Thymus (tissue), 11 donors: ENCODE results near the gene ZNF710. TPM values are rescaled to one million over a fixed set of nuclear protein-coding genes. Genes with fewer than 3 reads are reported as not detected.
A peak's percentile ranks its signal among the peaks of the same experiment; 100 is the strongest.
"Not testable (repeated sequence)": the region's sequence is repeated elsewhere in the genome, so short reads cannot be mapped to it uniquely, and the experiment has no call there.

ENCODE experiments used
- DNase-seq, 9 donors: peaks; one replicate each; pipeline ENCODE4 v3.0.0-alpha.2; 2013; ENCODE audit warnings: low spot score in 9 of 9, low read depth in 6 of 9, missing footprints in 1 of 9
- H3K27ac ChIP-seq, 2 donors: one replicate each; pipeline ENCODE4 v1.5.1; 2013; ENCODE audit warnings: control low read depth in 1 of 2, low read depth in 1 of 2, low read length in 1 of 2, mild to moderate bottlenecking in 1 of 2, moderate library complexity in 1 of 2
- H3K27me3 ChIP-seq, 2 donors: one replicate each; pipeline ENCODE4 v1.5.1; 2013; ENCODE audit warnings: low read length in 1 of 2; ENCODE audit not compliant: control insufficient read depth in 2 of 2, insufficient read depth in 1 of 2
- H3K36me3 ChIP-seq, 2 donors: one replicate each; pipeline ENCODE4 v1.5.1; 2013; ENCODE audit warnings: low read length in 1 of 2, mild to moderate bottlenecking in 1 of 2, moderate library complexity in 1 of 2; ENCODE audit not compliant: control insufficient read depth in 2 of 2, insufficient read depth in 2 of 2
- H3K4me1 ChIP-seq, 2 donors: one replicate each; pipeline ENCODE4 v1.5.1; 2013; ENCODE audit warnings: low read length in 2 of 2; ENCODE audit not compliant: control insufficient read depth in 2 of 2, insufficient read depth in 2 of 2
- H3K4me3 ChIP-seq, 2 donors: one replicate each; pipeline ENCODE4 v1.5.1; 2013; ENCODE audit warnings: low read length in 2 of 2, control low read depth in 1 of 2, mild to moderate bottlenecking in 1 of 2
- H3K9me3 ChIP-seq, 2 donors: one replicate each; pipeline ENCODE4 v1.5.1; 2013; ENCODE audit warnings: low read length in 1 of 2, mild to moderate bottlenecking in 1 of 2; ENCODE audit not compliant: control insufficient read depth in 2 of 2, insufficient read depth in 1 of 2
- WGBS: extraction: QIAGEN DNeasy Blood & Tissue Kit; methylation state at CpG from one replicate; pipeline ENCODE4 v1.1.7; 2013; 5-methylcytosine and 5-hydroxymethylcytosine counted together
- polyA plus RNA-seq: library from polyadenylated mRNA; stranded (reverse); fragments of 200-250 nt; gene quantifications from one replicate; pipeline ENCODE4 v1.2.3, GENCODE V29; 2013
- total RNA-seq: library from RNA; stranded (reverse); fragments of 120-200 nt; gene quantifications from one replicate; pipeline ENCODE4 v1.2.4, GENCODE V29; 2013
- donor health status: healthy.

The ZNF710 gene
- total and polyA plus RNA-seq, 2 donors: 12.5 to 21.9 TPM

DNA sequence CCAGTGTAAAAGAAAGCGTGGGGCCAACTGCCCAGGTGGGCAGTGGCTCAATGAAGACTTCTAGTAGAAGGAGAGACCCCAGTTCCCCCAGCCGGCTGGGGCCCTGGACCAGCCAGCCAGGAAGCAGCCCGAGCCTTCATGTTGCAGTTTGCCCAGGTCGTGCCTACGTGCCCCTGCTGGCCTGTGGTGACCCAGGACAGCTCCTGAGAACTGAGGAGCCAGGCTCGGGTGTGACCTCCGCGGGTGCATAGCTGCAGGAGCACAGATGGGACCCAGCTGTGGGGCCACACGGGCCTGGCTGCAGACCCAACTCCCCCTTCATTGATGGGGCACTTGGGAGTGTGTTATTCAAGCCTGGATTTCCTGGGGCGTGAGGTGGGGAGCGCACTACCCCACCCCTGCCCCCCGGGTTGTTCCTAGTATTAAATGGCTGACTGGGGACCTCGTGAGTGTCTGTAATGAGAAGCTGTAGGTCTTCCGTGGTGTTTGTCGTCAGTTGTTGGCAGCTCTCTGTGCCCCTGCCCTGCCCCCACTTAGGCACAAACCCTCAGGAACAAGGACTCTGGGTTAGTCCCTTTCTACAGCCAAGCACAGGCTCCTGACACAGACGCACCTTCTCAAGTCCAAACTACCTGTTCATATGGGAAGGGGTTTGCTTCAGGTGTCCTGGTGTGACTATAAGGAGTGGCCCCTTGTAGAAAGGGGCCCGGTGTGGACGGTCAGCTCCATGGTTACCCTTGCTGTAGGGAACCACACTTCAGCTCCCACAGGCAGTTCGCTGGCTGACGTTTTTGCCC is 62.0 kb downstream of the ZNF710 start:
- H3K9me3 ChIP-seq: peaks cover 0 to 6% of the 10 kb centered on the region in 2 donors
- no peak overlapping the region for H3K4me3 ChIP-seq
- H3K4me1 ChIP-seq: peaks cover 12 to 76% of the 10 kb centered on the region in 2 donors
- 88% methylated on average over 20 of the region's 20 CpGs for WGBS
- no peaks in the 10 kb centered on the region for H3K27me3 ChIP-seq
- H3K36me3 ChIP-seq: peaks cover 12 to 14% of the 10 kb centered on the region in 2 donors
- peak in 1 of 9 donors; percentile 35 for DNase-seq
- peak overlapping the region; percentile 25 to 96 for H3K27ac ChIP-seq

DNA sequence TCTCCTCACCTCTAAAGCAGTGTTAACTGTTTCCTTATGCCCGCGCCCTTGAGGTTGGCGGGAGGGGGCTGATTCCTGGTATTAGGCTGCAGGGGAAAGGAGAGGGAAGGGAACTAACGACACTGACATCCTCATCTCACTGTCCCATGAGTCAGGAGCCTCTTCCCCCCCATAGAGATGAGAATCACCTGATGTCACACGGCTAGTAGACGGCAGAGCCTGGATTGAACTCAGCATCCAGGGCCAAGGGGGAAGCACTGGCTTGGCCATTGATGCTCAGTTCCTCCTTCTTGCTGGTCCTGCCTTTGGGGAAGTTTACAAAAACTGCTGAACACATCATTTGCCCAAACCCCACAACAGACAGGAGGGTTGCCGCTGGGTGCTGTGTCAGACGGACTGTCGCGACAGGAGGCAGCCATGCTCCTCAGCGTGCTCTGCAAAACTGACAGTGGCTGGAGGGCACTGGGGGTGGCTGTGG is 62.7 kb downstream of the ZNF710 start:
- Histone ChIP-seq H3K36me3 (peaks cover 13 to 19% of the 10 kb centered on the region in 2 donors), H3K9me3 (peaks cover 0 to 3% of the 10 kb centered on the region in 2 donors), H3K27me3 (no peaks in the 10 kb centered on the region), H3K4me1 (peaks cover 12 to 69% of the 10 kb centered on the region in 2 donors), H3K27ac (peak overlapping the region in 1 of 2 donors; percentile 96), H3K4me3 (no peak overlapping the region)
- WGBS: 76% methylated on average over 11 of the region's 11 CpGs
- DNase-seq: peak in 1 of 9 donors; percentile 46

DNA sequence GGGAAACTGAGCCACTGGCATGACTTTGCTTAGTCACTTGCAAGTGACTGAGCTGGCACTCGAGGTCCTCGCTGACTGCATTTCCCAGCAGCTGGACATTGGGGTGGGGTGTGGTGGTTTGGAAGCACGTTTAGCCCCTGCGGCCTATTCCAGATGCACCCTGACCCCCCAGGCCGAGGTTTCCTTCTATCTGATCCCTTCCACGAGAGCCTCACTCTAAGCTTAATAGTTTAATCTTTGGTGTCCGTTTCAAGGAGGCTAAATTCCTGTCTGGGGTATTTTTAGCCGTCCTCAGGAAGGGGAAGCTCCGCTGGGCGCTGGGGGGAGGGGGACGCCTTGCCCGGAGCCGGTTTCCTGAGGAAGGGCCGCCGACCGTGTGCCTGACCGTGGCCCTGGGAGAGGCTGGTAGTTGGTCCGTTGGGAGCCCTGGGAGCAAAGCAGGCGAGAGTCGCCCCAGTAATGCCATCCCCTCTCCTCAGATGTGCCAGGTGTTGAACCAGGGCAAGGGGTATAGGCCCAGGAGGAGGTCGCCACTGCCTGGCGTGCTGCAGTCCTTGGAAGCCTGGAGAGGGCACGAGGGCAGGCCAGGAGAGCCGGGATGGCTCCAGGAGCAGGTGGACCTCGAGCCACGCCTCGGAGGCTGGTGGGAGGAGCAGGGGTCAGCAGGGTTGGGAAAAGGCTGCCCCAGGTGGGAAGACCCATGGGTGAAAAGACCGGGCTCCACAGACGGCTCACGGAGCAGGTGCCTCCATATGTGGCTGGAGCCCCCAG is 64.0 kb downstream of the ZNF710 start:
- H3K27me3 ChIP-seq: no peaks in the 10 kb centered on the region
- no peaks in the 10 kb centered on the region for H3K9me3 ChIP-seq
- H3K27ac ChIP-seq: peak overlapping the region; percentile 43 to 72
- DNase-seq: peak in 1 of 9 donors; percentile 28
- WGBS: 57% methylated on average over 30 of the region's 30 CpGs
- H3K4me1 ChIP-seq: peaks cover 7 to 56% of the 10 kb centered on the region in 2 donors
- H3K4me3 ChIP-seq: no peak overlapping the region
- H3K36me3 ChIP-seq: peaks cover 13 to 21% of the 10 kb centered on the region in 2 donors

DNA sequence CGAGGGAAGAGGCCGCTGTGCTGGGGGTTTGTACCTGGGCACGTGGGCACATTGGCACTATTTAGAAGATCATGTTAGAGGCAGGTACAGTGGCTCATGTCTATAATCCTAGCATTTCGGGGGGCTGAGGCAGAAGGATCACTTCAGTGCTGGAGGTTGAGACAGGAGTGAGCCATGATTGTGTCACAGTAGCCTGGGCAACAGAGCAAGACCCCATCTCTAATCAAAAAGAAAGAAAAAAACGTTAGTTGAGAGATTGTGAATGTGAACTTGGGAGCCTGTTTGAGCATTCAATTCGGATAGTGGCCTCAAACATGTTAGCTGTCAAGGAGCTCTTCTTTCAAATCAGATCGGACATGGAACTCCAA is 64.5 kb downstream of the ZNF710 start:
- H3K4me1 ChIP-seq: peaks cover 7 to 51% of the 10 kb centered on the region in 2 donors

DNA sequence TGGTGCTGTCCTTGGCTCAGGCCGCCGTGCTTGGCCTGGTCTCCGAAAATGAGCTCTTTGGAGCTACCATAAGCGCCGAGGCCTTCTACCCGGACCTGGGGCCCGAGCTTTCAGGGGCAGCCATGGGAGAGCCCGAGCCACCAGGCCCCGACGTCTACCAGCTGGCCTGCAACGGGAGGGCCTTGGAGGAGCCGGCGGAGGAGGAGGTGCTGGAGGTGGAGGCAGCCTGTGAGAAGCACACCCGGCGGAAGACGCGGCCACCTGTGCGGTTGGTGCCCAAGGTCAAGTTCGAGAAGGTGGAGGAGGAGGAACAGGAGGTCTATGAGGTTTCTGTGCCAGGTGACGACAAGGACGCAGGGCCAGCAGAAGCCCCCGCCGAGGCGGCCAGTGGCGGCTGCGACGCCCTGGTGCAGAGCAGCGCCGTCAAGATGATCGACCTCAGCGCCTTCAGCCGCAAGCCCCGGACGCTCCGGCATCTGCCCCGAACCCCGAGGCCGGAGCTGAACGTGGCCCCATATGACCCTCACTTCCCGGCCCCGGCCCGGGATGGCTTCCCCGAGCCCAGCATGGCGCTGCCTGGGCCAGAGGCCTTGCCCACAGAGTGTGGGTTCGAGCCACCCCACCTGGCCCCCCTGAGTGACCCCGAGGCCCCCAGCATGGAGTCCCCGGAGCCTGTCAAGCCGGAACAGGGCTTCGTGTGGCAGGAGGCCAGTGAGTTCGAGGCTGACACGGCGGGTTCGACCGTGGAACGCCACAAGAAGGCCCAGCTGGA is 66.2 kb downstream of the ZNF710 start:
- peaks cover 17 to 23% of the 10 kb centered on the region in 2 donors for H3K36me3 ChIP-seq
- WGBS: 98% methylated on average over 55 of the region's 55 CpGs
- H3K27ac ChIP-seq: no peak overlapping the region
- peaks cover 2 to 34% of the 10 kb centered on the region in 2 donors for H3K4me1 ChIP-seq
- no peak overlapping the region for H3K4me3 ChIP-seq
- no peak for DNase-seq
- no peaks in the 10 kb centered on the region for H3K9me3 ChIP-seq
- H3K27me3 ChIP-seq: no peaks in the 10 kb centered on the region

More for the DNA sequence above, 64.5 kb downstream of the ZNF710 start:
- no peak for DNase-seq
- Histone ChIP-seq H3K27me3 (no peaks in the 10 kb centered on the region), H3K4me3 (no peak overlapping the region), H3K36me3 (peaks cover 13 to 21% of the 10 kb centered on the region in 2 donors), H3K9me3 (no peaks in the 10 kb centered on the region), H3K27ac (peak overlapping the region in 1 of 2 donors; percentile 72)
- WGBS: 95% methylated on average over 7 of the region's 7 CpGs

DNA sequence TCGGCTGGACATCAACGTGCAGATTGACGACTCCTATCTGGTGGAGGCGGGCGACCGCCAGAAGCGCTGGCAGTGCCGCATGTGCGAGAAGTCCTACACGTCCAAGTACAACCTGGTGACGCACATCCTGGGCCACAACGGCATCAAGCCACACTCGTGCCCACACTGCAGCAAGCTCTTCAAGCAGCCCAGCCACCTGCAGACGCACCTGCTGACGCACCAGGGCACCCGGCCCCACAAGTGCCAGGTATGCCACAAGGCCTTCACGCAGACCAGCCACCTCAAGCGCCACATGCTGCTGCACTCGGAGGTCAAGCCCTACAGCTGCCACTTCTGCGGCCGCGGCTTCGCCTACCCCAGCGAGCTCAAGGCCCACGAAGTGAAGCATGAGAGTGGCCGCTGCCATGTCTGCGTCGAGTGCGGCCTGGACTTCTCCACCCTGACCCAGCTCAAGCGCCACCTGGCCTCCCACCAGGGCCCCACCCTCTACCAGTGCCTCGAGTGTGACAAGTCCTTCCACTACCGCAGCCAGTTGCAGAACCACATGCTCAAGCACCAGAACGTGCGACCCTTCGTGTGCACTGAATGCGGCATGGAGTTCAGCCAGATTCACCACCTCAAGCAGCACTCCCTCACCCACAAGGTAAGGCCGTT is 67.0 kb downstream of the ZNF710 start:
- 97% methylated on average over 37 of the region's 37 CpGs for WGBS
- H3K4me1 ChIP-seq: peaks cover 2 to 26% of the 10 kb centered on the region in 2 donors
- H3K27ac ChIP-seq: no peak overlapping the region
- no peak overlapping the region for H3K4me3 ChIP-seq
- H3K36me3 ChIP-seq: peaks cover 24 to 27% of the 10 kb centered on the region in 2 donors
- no peaks in the 10 kb centered on the region for H3K9me3 ChIP-seq
- no peaks in the 10 kb centered on the region for H3K27me3 ChIP-seq
- no peak for DNase-seq

DNA sequence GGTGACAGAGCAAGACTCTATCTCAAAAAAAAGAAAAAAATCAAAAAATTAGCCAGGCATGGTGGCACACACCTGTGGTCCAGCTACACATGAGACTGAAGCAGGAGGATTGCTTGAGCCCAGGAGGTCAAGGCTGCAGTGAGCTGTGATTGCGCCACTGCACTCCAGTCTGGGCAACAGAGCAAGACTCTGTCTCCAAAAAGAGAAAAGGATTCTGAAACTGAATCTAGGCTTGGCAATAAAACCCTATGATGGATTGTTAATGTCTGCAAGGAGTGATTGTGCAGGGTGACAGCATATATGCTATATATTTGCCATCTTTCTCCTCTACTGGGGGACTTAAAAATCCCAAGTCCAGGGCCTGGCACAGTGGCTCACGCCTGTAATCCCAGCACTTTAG is 69.5 kb downstream of the ZNF710 start:
- H3K36me3 ChIP-seq: peaks cover 44 to 45% of the 10 kb centered on the region in 2 donors
- H3K4me1 ChIP-seq, DNase-seq, H3K27me3 ChIP-seq, H3K27ac ChIP-seq, H3K4me3 ChIP-seq, H3K9me3 ChIP-seq: not testable (repeated sequence)
- 98% methylated on average over 2 of the region's 2 CpGs for WGBS

DNA sequence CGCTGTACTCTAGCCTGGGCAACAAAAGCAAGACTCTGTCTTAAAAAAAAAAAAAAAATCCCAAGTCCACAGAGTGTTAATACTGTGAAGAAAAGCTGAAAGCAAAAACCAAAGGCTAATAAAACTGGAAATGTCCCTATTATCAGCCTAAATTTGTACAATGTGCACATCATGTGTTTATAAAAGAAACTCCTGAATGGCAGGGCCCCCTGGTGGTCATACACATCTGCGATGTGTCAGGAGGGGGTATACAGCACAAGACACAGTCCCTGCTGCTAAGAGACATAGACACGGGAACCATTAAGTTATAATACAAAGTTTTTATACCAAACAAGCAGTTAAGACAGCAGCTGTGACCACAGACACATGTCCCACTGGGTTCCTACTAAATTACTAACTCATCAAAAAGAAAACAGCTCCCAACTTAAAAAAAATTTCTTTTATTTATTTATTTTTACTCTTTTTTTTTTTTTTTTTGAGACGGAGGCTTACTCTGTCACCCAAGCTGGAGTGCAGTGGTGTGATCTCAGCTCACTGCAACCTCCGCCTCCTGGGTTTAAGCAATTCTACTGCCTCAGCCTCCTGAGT is 70.2 kb downstream of the ZNF710 start:
- H3K9me3 ChIP-seq: no peaks in the 10 kb centered on the region
- H3K27ac ChIP-seq: no peak overlapping the region
- H3K36me3 ChIP-seq: peaks cover 50 to 52% of the 10 kb centered on the region in 2 donors

More for the DNA sequence above, 70.2 kb downstream of the ZNF710 start:
- DNase-seq: peak in 8 of 9 donors; percentile 54 to 90 (median 78)
- Histone ChIP-seq H3K27me3 (no peaks in the 10 kb centered on the region), H3K4me3 (no peak overlapping the region), H3K4me1 (peaks cover 0 to 2% of the 10 kb centered on the region in 2 donors)
- 52% methylated on average over 5 of the region's 5 CpGs for WGBS
